WTC11 (cell line): ENCODE data around the gene NDOR1. TPM values are rescaled to one million over a fixed set of nuclear protein-coding genes. Genes with fewer than 3 reads are reported as not detected.

Experiments used
- ATAC-seq: fragments of 200-7000 bp; cut with Tn5 transposase; 2 replicates; pipeline ENCODE4 v1.10.0; 2021; ENCODE audit warnings: mild to moderate bottlenecking, moderate library complexity
- CTCF ChIA-PET: fragments of 300-600 bp; sonication (Branson Sonifier 250); formaldehyde crosslinking; loops from one replicate; lab custom pipeline; 2021; ENCODE audit warnings: antibody characterized with exemption; lab: Charles Lee
- POLR2A ChIA-PET: fragments of 350-600 bp; sonication (Branson Sonifier 250); formaldehyde crosslinking; loops from one replicate; lab custom pipeline; 2021; ENCODE audit warnings: antibody characterized with exemption; lab: Charles Lee
- DNase-seq: peaks from one replicate; pipeline ENCODE4 v3.0.0; 2021; ENCODE audit warnings: low spot score
- H3K27ac Mint-ChIP-seq: 2 replicates; pipeline ENCODE4 v1.8.0; 2021; ENCODE audit warnings: mixed read lengths
- H3K27me3 Mint-ChIP-seq: 2 replicates; pipeline ENCODE4 v1.8.0; 2021; ENCODE audit warnings: low read depth, mild to moderate bottlenecking, moderate library complexity, mixed read lengths
- H3K36me3 Mint-ChIP-seq: 2 replicates; pipeline ENCODE4 v1.8.0; 2021; ENCODE audit warnings: mixed read lengths
- H3K4me1 Mint-ChIP-seq: 2 replicates; pipeline ENCODE4 v1.8.0; 2022; ENCODE audit warnings: mixed read lengths
- H3K4me3 Mint-ChIP-seq: 2 replicates; pipeline ENCODE4 v1.8.0; 2021; ENCODE audit warnings: mild to moderate bottlenecking, moderate library complexity, mixed read lengths
- H3K9me3 Mint-ChIP-seq: 2 replicates; pipeline ENCODE4 v1.8.0; 2021; ENCODE audit warnings: mixed read lengths
- ATF3 ChIP-seq: sonication (generic); formaldehyde crosslinking; conservative IDR thresholded peaks from 2 replicates; pipeline ENCODE4 v1.8.1; 2022; ENCODE audit warnings: mild to moderate bottlenecking, missing genetic modification reagents
- FOXP1 ChIP-seq: sonication (generic); formaldehyde crosslinking; IDR thresholded peaks from 2 replicates; pipeline ENCODE4 v1.8.0; 2022; ENCODE audit warnings: missing genetic modification reagents, mild to moderate bottlenecking, moderate library complexity, borderline replicate concordance
- GABPB1 ChIP-seq: sonication (generic); formaldehyde crosslinking; IDR thresholded peaks from 2 replicates; pipeline ENCODE4 v1.8.1; 2023; ENCODE audit warnings: mild to moderate bottlenecking, missing genetic modification reagents
- HMGA2 ChIP-seq: fragments of 250-450 bp; sonication (Bioruptor Pico); IDR thresholded peaks from 2 replicates; pipeline ENCODE4 v1.4.0; 2021; ENCODE audit warnings: mild to moderate bottlenecking, moderate library complexity
- MXD4 ChIP-seq: fragments of 250-450 bp; sonication (Bioruptor Pico); IDR thresholded peaks from 2 replicates; pipeline ENCODE4 v1.8.0; 2021; ENCODE audit warnings: mild to moderate bottlenecking, moderate library complexity, borderline replicate concordance
- MYBL2 ChIP-seq: sonication (generic); formaldehyde crosslinking; IDR thresholded peaks from 2 replicates; pipeline ENCODE4 v1.8.1; 2023; ENCODE audit warnings: mild to moderate bottlenecking, moderate library complexity, missing genetic modification reagents
- NFYB ChIP-seq: sonication (generic); formaldehyde crosslinking; conservative IDR thresholded peaks from 2 replicates; pipeline ENCODE4 v1.8.0; 2022; ENCODE audit warnings: low read depth, missing genetic modification reagents
- NR1H2 ChIP-seq: sonication (generic); formaldehyde crosslinking; IDR thresholded peaks from 2 replicates; pipeline ENCODE4 v1.9.0; 2021; ENCODE audit warnings: mild to moderate bottlenecking, moderate library complexity, missing genetic modification reagents
- NR2C2 ChIP-seq: sonication (generic); formaldehyde crosslinking; IDR thresholded peaks from 2 replicates; pipeline ENCODE4 v1.8.0; 2022; ENCODE audit warnings: mild to moderate bottlenecking, missing genetic modification reagents
- NR3C1 ChIP-seq: sonication (generic); formaldehyde crosslinking; conservative IDR thresholded peaks from 2 replicates; pipeline ENCODE4 v1.8.1; 2023; ENCODE audit warnings: low read depth, mild to moderate bottlenecking, missing genetic modification reagents
- ZBTB21 ChIP-seq: sonication (generic); formaldehyde crosslinking; IDR thresholded peaks from 2 replicates; pipeline ENCODE4 v1.8.1; 2023; ENCODE audit warnings: mild to moderate bottlenecking, missing genetic modification reagents, borderline replicate concordance
- ZNF138 ChIP-seq: sonication (generic); formaldehyde crosslinking; conservative IDR thresholded peaks from 2 replicates; pipeline ENCODE4 v1.8.1; 2022; ENCODE audit warnings: mild to moderate bottlenecking, moderate library complexity, missing genetic modification reagents
- ZNF263 ChIP-seq: sonication (generic); formaldehyde crosslinking; IDR thresholded peaks from 2 replicates; pipeline ENCODE4 v1.8.1; 2022; ENCODE audit warnings: low read depth, mild to moderate bottlenecking, moderate library complexity, missing genetic modification reagents
- ZNF512 ChIP-seq: sonication (generic); formaldehyde crosslinking; IDR thresholded peaks from 2 replicates; pipeline ENCODE4 v1.8.1; 2022; ENCODE audit warnings: missing genetic modification reagents, borderline replicate concordance
- ZNF671 ChIP-seq: fragments of 250-450 bp; sonication (Bioruptor Pico); IDR thresholded peaks from 2 replicates; pipeline ENCODE4 v1.8.0; 2021; ENCODE audit warnings: mild to moderate bottlenecking
- total RNA-seq: library from RNA; stranded (reverse); gene quantifications from 3 replicates; pipeline ENCODE4 v1.2.3, GENCODE V29; 2021
- TF ChIP-seq, protein P1 (sequence below): sonication (generic); formaldehyde crosslinking; IDR thresholded peaks from 2 replicates; pipeline ENCODE4 v1.8.1; 2023; ENCODE audit warnings: mild to moderate bottlenecking, moderate library complexity, missing genetic modification reagents
- TF ChIP-seq, protein P2 (sequence below): sonication (generic); formaldehyde crosslinking; IDR thresholded peaks from 2 replicates; pipeline ENCODE4 v1.8.1; 2022; ENCODE audit warnings: mild to moderate bottlenecking, moderate library complexity, missing genetic modification reagents
- TF ChIP-seq, protein P3 (sequence below): fragments of 250-450 bp; sonication (Bioruptor Pico); IDR thresholded peaks from 2 replicates; pipeline ENCODE4 v1.9.0; 2021; ENCODE audit warnings: mild to moderate bottlenecking

Gene NDOR1
- total RNA-seq, 1 experiment from 2014 or later = 49.0 TPM

- Mint-ChIP-seq H3K36me3 (no peaks in the 10 kb centered on the region), H3K9me3 (no peaks in the 10 kb centered on the region), H3K4me3 (no peak overlapping the region), H3K27me3 (peaks cover 51% of the 10 kb centered on the region), H3K4me1 (peaks cover 6% of the 10 kb centered on the region), H3K27ac (no peak overlapping the region)
- ChIA-PET POLR2A (interaction anchor here (0.8 kb wide), 1 partner anchor 84 kb away, joined by 3 read pairs; the partner anchor contains the start of gene MAN1B1), CTCF (interaction anchor here (0.9 to 3.1 kb wide), 9 partner anchors 14 to 136 kb away, joined by 3 to 17 read pairs (median 5); partner anchors contain the start of genes RNF224 and TOR4A)
- DNase-seq = no peak
- no peak for ATAC-seq
- TF ChIP-seq NR1H2 (CRISPR knock-in tag) (no peak), ZNF512 (CRISPR knock-in tag) (no peak), FOXP1 (no peak), NR3C1 (CRISPR knock-in tag) (no peak), ZNF671 (CRISPR knock-in tag) (no peak), ZBTB21 (CRISPR knock-in tag) (no peak), NR2C2 (no peak)
- TF ChIP-seq, protein P1, sequence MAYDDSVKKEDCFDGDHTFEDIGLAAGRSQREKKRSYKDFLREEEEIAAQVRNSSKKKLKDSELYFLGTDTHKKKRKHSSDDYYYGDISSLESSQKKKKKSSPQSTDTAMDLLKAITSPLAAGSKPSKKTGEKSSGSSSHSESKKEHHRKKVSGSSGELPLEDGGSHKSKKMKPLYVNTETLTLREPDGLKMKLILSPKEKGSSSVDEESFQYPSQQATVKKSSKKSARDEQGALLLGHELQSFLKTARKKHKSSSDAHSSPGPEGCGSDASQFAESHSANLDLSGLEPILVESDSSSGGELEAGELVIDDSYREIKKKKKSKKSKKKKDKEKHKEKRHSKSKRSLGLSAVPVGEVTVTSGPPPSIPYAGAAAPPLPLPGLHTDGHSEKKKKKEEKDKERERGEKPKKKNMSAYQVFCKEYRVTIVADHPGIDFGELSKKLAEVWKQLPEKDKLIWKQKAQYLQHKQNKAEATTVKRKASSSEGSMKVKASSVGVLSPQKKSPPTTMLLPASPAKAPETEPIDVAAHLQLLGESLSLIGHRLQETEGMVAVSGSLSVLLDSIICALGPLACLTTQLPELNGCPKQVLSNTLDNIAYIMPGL (CRISPR knock-in tag) = no peak
Observed at GRCh38 chr9:137170486-137171148, 34.9 kb upstream of the NDOR1 start.

GRCh38 chr9:137171149-137171900 is 34.2 kb upstream of the NDOR1 start:
- POLR2A ChIA-PET = interaction anchor here (0.6 to 1.0 kb wide), 2 partner anchors 21 to 302 kb away, joined by 3 read pairs; no protein-coding TSS in a partner anchor
- ATAC-seq (no peak), DNase-seq (no peak)
- Mint-ChIP-seq H3K27ac (no peak overlapping the region), H3K9me3 (no peaks in the 10 kb centered on the region), H3K4me3 (no peak overlapping the region), H3K36me3 (no peaks in the 10 kb centered on the region), H3K4me1 (peaks cover 6% of the 10 kb centered on the region), H3K27me3 (peaks cover 45% of the 10 kb centered on the region)
- TF ChIP-seq MYBL2 (CRISPR knock-in tag) (no peak), ZNF263 (CRISPR knock-in tag) (no peak), ATF3 (CRISPR knock-in tag) (no peak), MXD4 (CRISPR knock-in tag) (no peak), HMGA2 (CRISPR knock-in tag) (no peak), NFYB (CRISPR knock-in tag) (no peak), ZNF138 (CRISPR knock-in tag) (no peak), ZNF512 (CRISPR knock-in tag) (no peak), GABPB1 (no peak)
- TF ChIP-seq, protein P2, sequence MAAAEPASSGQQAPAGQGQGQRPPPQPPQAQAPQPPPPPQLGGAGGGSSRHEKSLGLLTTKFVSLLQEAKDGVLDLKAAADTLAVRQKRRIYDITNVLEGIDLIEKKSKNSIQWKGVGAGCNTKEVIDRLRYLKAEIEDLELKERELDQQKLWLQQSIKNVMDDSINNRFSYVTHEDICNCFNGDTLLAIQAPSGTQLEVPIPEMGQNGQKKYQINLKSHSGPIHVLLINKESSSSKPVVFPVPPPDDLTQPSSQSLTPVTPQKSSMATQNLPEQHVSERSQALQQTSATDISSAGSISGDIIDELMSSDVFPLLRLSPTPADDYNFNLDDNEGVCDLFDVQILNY (CRISPR knock-in tag) = no peak
- TF ChIP-seq, protein P3, sequence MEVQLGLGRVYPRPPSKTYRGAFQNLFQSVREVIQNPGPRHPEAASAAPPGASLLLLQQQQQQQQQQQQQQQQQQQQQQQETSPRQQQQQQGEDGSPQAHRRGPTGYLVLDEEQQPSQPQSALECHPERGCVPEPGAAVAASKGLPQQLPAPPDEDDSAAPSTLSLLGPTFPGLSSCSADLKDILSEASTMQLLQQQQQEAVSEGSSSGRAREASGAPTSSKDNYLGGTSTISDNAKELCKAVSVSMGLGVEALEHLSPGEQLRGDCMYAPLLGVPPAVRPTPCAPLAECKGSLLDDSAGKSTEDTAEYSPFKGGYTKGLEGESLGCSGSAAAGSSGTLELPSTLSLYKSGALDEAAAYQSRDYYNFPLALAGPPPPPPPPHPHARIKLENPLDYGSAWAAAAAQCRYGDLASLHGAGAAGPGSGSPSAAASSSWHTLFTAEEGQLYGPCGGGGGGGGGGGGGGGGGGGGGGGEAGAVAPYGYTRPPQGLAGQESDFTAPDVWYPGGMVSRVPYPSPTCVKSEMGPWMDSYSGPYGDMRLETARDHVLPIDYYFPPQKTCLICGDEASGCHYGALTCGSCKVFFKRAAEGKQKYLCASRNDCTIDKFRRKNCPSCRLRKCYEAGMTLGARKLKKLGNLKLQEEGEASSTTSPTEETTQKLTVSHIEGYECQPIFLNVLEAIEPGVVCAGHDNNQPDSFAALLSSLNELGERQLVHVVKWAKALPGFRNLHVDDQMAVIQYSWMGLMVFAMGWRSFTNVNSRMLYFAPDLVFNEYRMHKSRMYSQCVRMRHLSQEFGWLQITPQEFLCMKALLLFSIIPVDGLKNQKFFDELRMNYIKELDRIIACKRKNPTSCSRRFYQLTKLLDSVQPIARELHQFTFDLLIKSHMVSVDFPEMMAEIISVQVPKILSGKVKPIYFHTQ (CRISPR knock-in tag) = no peak
- CTCF ChIA-PET = interaction anchor here (0.9 to 2.3 kb wide), 6 partner anchors 18 to 125 kb away, joined by 3 to 17 read pairs (median 4); partner anchors contain the start of gene TOR4A
